ENCODE results near the gene CPVL.
A peak's percentile ranks its signal among the peaks of the same experiment; 100 is the strongest.

The CPVL gene

GRCh38 chr7:29149036-29149435 is 2.7 kb upstream of the CPVL start:
- Histone ChIP-seq H3K27me3 (ENCODE audit: control insufficient read depth, insufficient read depth, low read length) (peaks cover 24% of the 10 kb centered on the region), H3K4me3 (ENCODE audit: low read length) (no peak overlapping the region), H3K36me3 (ENCODE audit: control insufficient read depth, insufficient read depth, low read length) (no peaks in the 10 kb centered on the region), H3K4me1 (ENCODE audit: control insufficient read depth, insufficient read depth, low read length) (peaks cover 11% of the 10 kb centered on the region), H3K9ac (ENCODE audit: low read length) (no peak overlapping the region), H3K9me3 (ENCODE audit: control insufficient read depth, low read length) (no peaks in the 10 kb centered on the region)

- Histone ChIP-seq H3K27me3 (ENCODE audit: control insufficient read depth, insufficient read depth, low read length) (peaks cover 24% of the 10 kb centered on the region), H3K9ac (ENCODE audit: low read length) (no peak overlapping the region), H3K9me3 (ENCODE audit: control insufficient read depth, low read length) (no peaks in the 10 kb centered on the region), H3K4me3 (ENCODE audit: low read length) (no peak overlapping the region), H3K36me3 (ENCODE audit: control insufficient read depth, insufficient read depth, low read length) (no peaks in the 10 kb centered on the region), H3K4me1 (ENCODE audit: control insufficient read depth, insufficient read depth, low read length) (peaks cover 11% of the 10 kb centered on the region)
Observed at GRCh38 chr7:29147821-29148220, 1.5 kb upstream of the CPVL start.

- H3K4me3 ChIP-seq (ENCODE audit: low read length), result no peak overlapping the region
- H3K36me3 ChIP-seq (ENCODE audit: control insufficient read depth, insufficient read depth, low read length), result no peaks in the 10 kb centered on the region
- peaks cover 11% of the 10 kb centered on the region for H3K4me1 ChIP-seq (ENCODE audit: control insufficient read depth, insufficient read depth, low read length)
- H3K9me3 ChIP-seq (ENCODE audit: control insufficient read depth, low read length), result no peaks in the 10 kb centered on the region
- peaks cover 24% of the 10 kb centered on the region for H3K27me3 ChIP-seq (ENCODE audit: control insufficient read depth, insufficient read depth, low read length)
- no peak overlapping the region for H3K9ac ChIP-seq (ENCODE audit: low read length)
Observed at GRCh38 chr7:29146888-29147609, 712 bp upstream of the CPVL start.

- H3K4me1 ChIP-seq (ENCODE audit: control insufficient read depth, insufficient read depth, low read length), result peaks cover 11% of the 10 kb centered on the region
- H3K36me3 ChIP-seq (ENCODE audit: control insufficient read depth, insufficient read depth, low read length), result no peaks in the 10 kb centered on the region
- no peaks in the 10 kb centered on the region for H3K9me3 ChIP-seq (ENCODE audit: control insufficient read depth, low read length)
- peak overlapping the region; percentile 20 for H3K4me3 ChIP-seq (ENCODE audit: low read length)
- no peak overlapping the region for H3K9ac ChIP-seq (ENCODE audit: low read length)
- peaks cover 24% of the 10 kb centered on the region for H3K27me3 ChIP-seq (ENCODE audit: control insufficient read depth, insufficient read depth, low read length)
Observed at GRCh38 chr7:29145553-29146056, 732 bp downstream of the CPVL start.

- H3K27me3 ChIP-seq (ENCODE audit: control insufficient read depth, insufficient read depth, low read length), result peaks cover 24% of the 10 kb centered on the region
- H3K9me3 ChIP-seq (ENCODE audit: control insufficient read depth, low read length), result no peaks in the 10 kb centered on the region
- H3K4me3 ChIP-seq (ENCODE audit: low read length), result no peak overlapping the region
- H3K4me1 ChIP-seq (ENCODE audit: control insufficient read depth, insufficient read depth, low read length), result peaks cover 11% of the 10 kb centered on the region
- no peaks in the 10 kb centered on the region for H3K36me3 ChIP-seq (ENCODE audit: control insufficient read depth, insufficient read depth, low read length)
- no peak overlapping the region for H3K9ac ChIP-seq (ENCODE audit: low read length)
Observed at GRCh38 chr7:29143751-29144150, 2.6 kb downstream of the CPVL start.

GRCh38 chr7:29142021-29142727 is 4.2 kb downstream of the CPVL start:
- Histone ChIP-seq H3K27me3 (ENCODE audit: control insufficient read depth, insufficient read depth, low read length) (peaks cover 21% of the 10 kb centered on the region), H3K9me3 (ENCODE audit: control insufficient read depth, low read length) (no peaks in the 10 kb centered on the region), H3K9ac (ENCODE audit: low read length) (no peak overlapping the region), H3K4me1 (ENCODE audit: control insufficient read depth, insufficient read depth, low read length) (peaks cover 11% of the 10 kb centered on the region), H3K36me3 (ENCODE audit: control insufficient read depth, insufficient read depth, low read length) (no peaks in the 10 kb centered on the region), H3K4me3 (ENCODE audit: low read length) (no peak overlapping the region)

- Histone ChIP-seq H3K4me1 (ENCODE audit: control insufficient read depth, insufficient read depth, low read length) (peaks cover 2% of the 10 kb centered on the region), H3K36me3 (ENCODE audit: control insufficient read depth, insufficient read depth, low read length) (no peaks in the 10 kb centered on the region), H3K9me3 (ENCODE audit: control insufficient read depth, low read length) (no peaks in the 10 kb centered on the region), H3K4me3 (ENCODE audit: low read length) (no peak overlapping the region), H3K9ac (ENCODE audit: low read length) (no peak overlapping the region), H3K27me3 (ENCODE audit: control insufficient read depth, insufficient read depth, low read length) (peaks cover 10% of the 10 kb centered on the region)
Observed at GRCh38 chr7:29140873-29141468, 5.4 kb downstream of the CPVL start.

- Histone ChIP-seq H3K27me3 (ENCODE audit: control insufficient read depth, insufficient read depth, low read length) (no peaks in the 10 kb centered on the region), H3K36me3 (ENCODE audit: control insufficient read depth, insufficient read depth, low read length) (no peaks in the 10 kb centered on the region), H3K9ac (ENCODE audit: low read length) (no peak overlapping the region), H3K4me1 (ENCODE audit: control insufficient read depth, insufficient read depth, low read length) (no peaks in the 10 kb centered on the region), H3K4me3 (ENCODE audit: low read length) (no peak overlapping the region), H3K9me3 (ENCODE audit: control insufficient read depth, low read length) (no peaks in the 10 kb centered on the region)
Observed at GRCh38 chr7:29139796-29140195, 6.5 kb downstream of the CPVL start.

GRCh38 chr7:29139191-29139590 is 7.1 kb downstream of the CPVL start:
- no peak overlapping the region for H3K4me3 ChIP-seq (ENCODE audit: low read length)
- H3K27me3 ChIP-seq (ENCODE audit: control insufficient read depth, insufficient read depth, low read length), result no peaks in the 10 kb centered on the region
- no peak overlapping the region for H3K9ac ChIP-seq (ENCODE audit: low read length)
- H3K36me3 ChIP-seq (ENCODE audit: control insufficient read depth, insufficient read depth, low read length), result no peaks in the 10 kb centered on the region
- no peaks in the 10 kb centered on the region for H3K4me1 ChIP-seq (ENCODE audit: control insufficient read depth, insufficient read depth, low read length)
- H3K9me3 ChIP-seq (ENCODE audit: control insufficient read depth, low read length), result no peaks in the 10 kb centered on the region

- no peaks in the 10 kb centered on the region for H3K36me3 ChIP-seq (ENCODE audit: control insufficient read depth, insufficient read depth, low read length)
- H3K9me3 ChIP-seq (ENCODE audit: control insufficient read depth, low read length), result no peaks in the 10 kb centered on the region
- no peaks in the 10 kb centered on the region for H3K27me3 ChIP-seq (ENCODE audit: control insufficient read depth, insufficient read depth, low read length)
- no peak overlapping the region for H3K4me3 ChIP-seq (ENCODE audit: low read length)
- no peaks in the 10 kb centered on the region for H3K4me1 ChIP-seq (ENCODE audit: control insufficient read depth, insufficient read depth, low read length)
- no peak overlapping the region for H3K9ac ChIP-seq (ENCODE audit: low read length)
Observed at GRCh38 chr7:29138588-29138987, 7.7 kb downstream of the CPVL start.

GRCh38 chr7:29135846-29136245 is 10.5 kb downstream of the CPVL start:
- Histone ChIP-seq H3K9me3 (ENCODE audit: control insufficient read depth, low read length) (no peaks in the 10 kb centered on the region), H3K27me3 (ENCODE audit: control insufficient read depth, insufficient read depth, low read length) (no peaks in the 10 kb centered on the region), H3K4me3 (ENCODE audit: low read length) (no peak overlapping the region), H3K36me3 (ENCODE audit: control insufficient read depth, insufficient read depth, low read length) (no peaks in the 10 kb centered on the region), H3K4me1 (ENCODE audit: control insufficient read depth, insufficient read depth, low read length) (no peaks in the 10 kb centered on the region), H3K9ac (ENCODE audit: low read length) (no peak overlapping the region)

- Histone ChIP-seq H3K9ac (ENCODE audit: low read length) (no peak overlapping the region), H3K36me3 (ENCODE audit: control insufficient read depth, insufficient read depth, low read length) (no peaks in the 10 kb centered on the region), H3K4me1 (ENCODE audit: control insufficient read depth, insufficient read depth, low read length) (no peaks in the 10 kb centered on the region), H3K27me3 (ENCODE audit: control insufficient read depth, insufficient read depth, low read length) (no peaks in the 10 kb centered on the region), H3K4me3 (ENCODE audit: low read length) (no peak overlapping the region), H3K9me3 (ENCODE audit: control insufficient read depth, low read length) (no peaks in the 10 kb centered on the region)
Observed at GRCh38 chr7:29132980-29133379, 13.4 kb downstream of the CPVL start.

Measured in mucosa of stomach (tissue), 1 donor.